B cell (primary cell): ENCODE measurements around the gene DUSP16.
"Not testable (repeated sequence)": the region's sequence is repeated elsewhere in the genome, so short reads cannot be mapped to it uniquely, and the experiment has no call there.

Experiments used
- CTCF ChIP-seq: fragments of 200-600 bp; IDR thresholded peaks from one replicate; pipeline ENCODE4 v1.8.0; 2022; ENCODE audit warnings: antibody characterized with exemption, mild to moderate bottlenecking
- EZH2 ChIP-seq: IDR thresholded peaks from 2 replicates; pipeline ENCODE4 v1.6.1; 2012; ENCODE audit warnings: borderline replicate concordance, low read depth, mild to moderate bottlenecking, moderate library complexity, low read length; ENCODE audit not compliant: insufficient read depth, poor library complexity, severe bottlenecking

- not testable (repeated sequence) for TF ChIP-seq CTCF, EZH2
Observed at GRCh38 chr12:12595929-12596328, 33.3 kb upstream of the DUSP16 start.
